PC-3 (cell line): ENCODE measurements around the gene TSPEAR. TPM values are rescaled to one million over a fixed set of nuclear protein-coding genes. Genes with fewer than 3 reads are reported as not detected.

Experiments used
- ATAC-seq: fragments of 200-7000 bp; cut with Tn5 transposase; 2 replicates; pipeline ENCODE4 v1.9.1; 2020; ENCODE audit warnings: mild to moderate bottlenecking, moderate library complexity
- BruUV-seq: library from RNA; stranded (reverse); fragments of 400-500 nt; replicated peaks from 2 replicates; lab custom pipeline; 2021; lab: Mats Ljungman, UMichigan
- CTCF ChIA-PET: fragments of 300-600 bp; sonication (Branson Sonifier 250); formaldehyde crosslinking; loops from one replicate; lab custom pipeline; 2022; ENCODE audit warnings: antibody characterized with exemption; lab: Charles Lee
- POLR2A ChIA-PET: fragments of 300-600 bp; sonication (Branson Sonifier 250); formaldehyde crosslinking; loops from one replicate; lab custom pipeline; 2022; ENCODE audit warnings: antibody characterized with exemption; ENCODE audit not compliant: unreplicated experiment; lab: Charles Lee
- DNase-seq: peaks from one replicate; pipeline ENCODE4 v3.0.0-alpha.2; 2015
- H2AFZ ChIP-seq: fragments of 300-600 bp; sonication (generic); 2 replicates; pipeline ENCODE4 v1.6.0; 2016; ENCODE audit warnings: antibody characterized with exemption, low read length
- H3F3A ChIP-seq: fragments of 300-600 bp; sonication (generic); one replicate; pipeline ENCODE4 v1.6.0; 2017; ENCODE audit warnings: antibody characterized with exemption, low read length, control low read depth, mild to moderate bottlenecking; ENCODE audit not compliant: unreplicated experiment
- H3K27ac ChIP-seq: fragments of 300-600 bp; sonication (generic); 2 replicates; pipeline ENCODE4 v1.5.1; 2016; ENCODE audit warnings: mild to moderate bottlenecking, low read length
- H3K27me3 ChIP-seq: fragments of 300-600 bp; sonication (generic); 2 replicates; pipeline ENCODE4 v1.6.1; 2016; ENCODE audit warnings: low read length, mixed read lengths
- H3K36me3 ChIP-seq: fragments of 300-600 bp; sonication (generic); 2 replicates; pipeline ENCODE4 v1.6.1; 2016; ENCODE audit warnings: low read depth, mixed run types, low read length, mixed read lengths
- H3K4me1 ChIP-seq: fragments of 300-600 bp; sonication (generic); 2 replicates; pipeline ENCODE4 v1.5.1; 2016; ENCODE audit warnings: low read length; ENCODE audit not compliant: insufficient read depth
- H3K4me2 ChIP-seq: fragments of 300-600 bp; sonication (generic); 2 replicates; pipeline ENCODE4 v1.6.0; 2016; ENCODE audit warnings: low read length
- H3K4me3 ChIP-seq: fragments of 300-600 bp; sonication (generic); 2 replicates; pipeline ENCODE4 v1.5.1; 2016; ENCODE audit warnings: mild to moderate bottlenecking, low read length, mixed read lengths
- H3K79me2 ChIP-seq: fragments of 300-600 bp; sonication (generic); 2 replicates; pipeline ENCODE4 v1.6.1; 2017; ENCODE audit warnings: low read length, mixed read lengths
- H3K9ac ChIP-seq: fragments of 300-600 bp; sonication (generic); 2 replicates; pipeline ENCODE4 v1.6.0; 2016; ENCODE audit warnings: mild to moderate bottlenecking, low read length
- H3K9me2 ChIP-seq: fragments of 300-600 bp; sonication (generic); replicated peaks from 2 replicates; pipeline ENCODE4 v1.6.1; 2016; ENCODE audit warnings: mixed run types, low read length, mixed read lengths
- H3K9me3 ChIP-seq: fragments of 300-600 bp; sonication (generic); 2 replicates; pipeline ENCODE4 v1.6.1; 2016; ENCODE audit warnings: low read length, mixed read lengths
- H4K20me1 ChIP-seq: fragments of 300-600 bp; sonication (generic); 2 replicates; pipeline ENCODE4 v1.6.1; 2016; ENCODE audit warnings: low read length, mixed read lengths
- EZH2 ChIP-seq: fragments of 300-600 bp; sonication (generic); IDR thresholded peaks from one replicate; pipeline ENCODE4 v1.6.1; 2017; ENCODE audit warnings: antibody characterized with exemption, mild to moderate bottlenecking, low read length; ENCODE audit not compliant: unreplicated experiment
- EZH2phosphoT487 ChIP-seq: fragments of 300-600 bp; sonication (generic); IDR thresholded peaks from 2 replicates; pipeline ENCODE4 v1.6.1; 2018; ENCODE audit warnings: mild to moderate bottlenecking, antibody characterized with exemption, low read length, borderline replicate concordance
- intact Hi-C: fragments of 100-400 bp; cut with micrococcal nuclease; formaldehyde crosslinking; loops from 2 replicates; pipeline ENCODE4 v1.9.0; 2023
- total RNA-seq: library from RNA; depleted of rRNA; stranded (reverse); fragments of >200 nt; gene quantifications from 2 replicates; pipeline ENCODE4 v1.2.3, GENCODE V29; 2014
- TF ChIP-seq, protein P1 (sequence below): fragments of 300-600 bp; sonication (generic); conservative IDR thresholded peaks from 2 replicates; pipeline ENCODE4 v1.5.1; 2017; ENCODE audit warnings: antibody characterized with exemption, low read depth, mild to moderate bottlenecking, low read length

TSPEAR gene
- total RNA-seq, 1 experiment from 2014 or later, result 2.1 TPM

DNA sequence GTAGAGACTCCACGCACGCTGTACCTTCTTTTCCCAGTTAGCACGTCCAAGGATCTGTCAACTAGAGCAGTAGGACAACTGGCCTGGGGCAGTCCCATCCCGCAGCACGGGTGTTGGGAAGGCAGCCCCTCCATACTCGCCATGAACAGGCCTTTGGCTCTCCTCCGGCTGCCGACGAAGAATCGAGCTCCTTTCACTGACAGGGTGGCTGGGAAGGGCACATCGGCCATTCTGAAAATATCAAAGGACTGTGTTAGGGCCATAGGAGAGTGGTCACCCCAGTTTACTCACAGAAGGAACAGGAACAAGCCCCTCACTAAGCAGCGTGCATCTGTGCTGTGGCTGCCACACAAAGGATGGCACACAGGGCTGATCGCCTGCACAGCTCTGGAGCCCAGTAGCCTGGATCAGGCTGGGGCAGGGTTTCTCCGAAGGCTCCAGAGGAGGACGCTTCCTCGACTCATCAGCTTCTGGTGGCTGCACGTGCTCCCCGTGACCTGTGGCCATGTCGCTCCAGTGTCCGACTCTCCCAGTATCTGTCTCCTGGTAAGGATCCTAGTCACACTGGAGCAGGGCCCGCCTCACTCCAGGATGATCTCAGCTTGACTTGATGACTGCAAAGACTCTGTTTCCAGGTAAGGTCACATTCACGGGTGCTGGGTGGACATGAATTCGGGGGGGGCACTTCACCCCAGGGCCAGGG, 180.3 kb downstream of the TSPEAR start:
- CTCF ChIA-PET, result no interaction called here
- POLR2A ChIA-PET, result no interaction called here
- H3K9me2 ChIP-seq, result no peaks in the 10 kb centered on the region
- H3K27me3 ChIP-seq, result no peaks in the 10 kb centered on the region
- H3K4me3 ChIP-seq, result no peak overlapping the region
- no peak overlapping the region for H2AFZ ChIP-seq
- no peak overlapping the region for H3K27ac ChIP-seq
- intact Hi-C loops, result no loop called here
- no peaks in the 10 kb centered on the region for H3F3A ChIP-seq
- no peak overlapping the region for H3K4me2 ChIP-seq
- ATAC-seq (no peak), DNase-seq (no peak)
- no peaks in the 10 kb centered on the region for H3K4me1 ChIP-seq
- H3K9me3 ChIP-seq, result no peaks in the 10 kb centered on the region
- no peaks in the 10 kb centered on the region for H4K20me1 ChIP-seq
- TF ChIP-seq EZH2 (no peak), EZH2phosphoT487 (no peak)
- TF ChIP-seq, protein P1, sequence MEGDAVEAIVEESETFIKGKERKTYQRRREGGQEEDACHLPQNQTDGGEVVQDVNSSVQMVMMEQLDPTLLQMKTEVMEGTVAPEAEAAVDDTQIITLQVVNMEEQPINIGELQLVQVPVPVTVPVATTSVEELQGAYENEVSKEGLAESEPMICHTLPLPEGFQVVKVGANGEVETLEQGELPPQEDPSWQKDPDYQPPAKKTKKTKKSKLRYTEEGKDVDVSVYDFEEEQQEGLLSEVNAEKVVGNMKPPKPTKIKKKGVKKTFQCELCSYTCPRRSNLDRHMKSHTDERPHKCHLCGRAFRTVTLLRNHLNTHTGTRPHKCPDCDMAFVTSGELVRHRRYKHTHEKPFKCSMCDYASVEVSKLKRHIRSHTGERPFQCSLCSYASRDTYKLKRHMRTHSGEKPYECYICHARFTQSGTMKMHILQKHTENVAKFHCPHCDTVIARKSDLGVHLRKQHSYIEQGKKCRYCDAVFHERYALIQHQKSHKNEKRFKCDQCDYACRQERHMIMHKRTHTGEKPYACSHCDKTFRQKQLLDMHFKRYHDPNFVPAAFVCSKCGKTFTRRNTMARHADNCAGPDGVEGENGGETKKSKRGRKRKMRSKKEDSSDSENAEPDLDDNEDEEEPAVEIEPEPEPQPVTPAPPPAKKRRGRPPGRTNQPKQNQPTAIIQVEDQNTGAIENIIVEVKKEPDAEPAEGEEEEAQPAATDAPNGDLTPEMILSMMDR, result no peak
- no peak overlapping the region for H3K9ac ChIP-seq
- no peaks in the 10 kb centered on the region for H3K36me3 ChIP-seq
- BruUV-seq, result no TSS peak
- no peaks in the 10 kb centered on the region for H3K79me2 ChIP-seq

DNA sequence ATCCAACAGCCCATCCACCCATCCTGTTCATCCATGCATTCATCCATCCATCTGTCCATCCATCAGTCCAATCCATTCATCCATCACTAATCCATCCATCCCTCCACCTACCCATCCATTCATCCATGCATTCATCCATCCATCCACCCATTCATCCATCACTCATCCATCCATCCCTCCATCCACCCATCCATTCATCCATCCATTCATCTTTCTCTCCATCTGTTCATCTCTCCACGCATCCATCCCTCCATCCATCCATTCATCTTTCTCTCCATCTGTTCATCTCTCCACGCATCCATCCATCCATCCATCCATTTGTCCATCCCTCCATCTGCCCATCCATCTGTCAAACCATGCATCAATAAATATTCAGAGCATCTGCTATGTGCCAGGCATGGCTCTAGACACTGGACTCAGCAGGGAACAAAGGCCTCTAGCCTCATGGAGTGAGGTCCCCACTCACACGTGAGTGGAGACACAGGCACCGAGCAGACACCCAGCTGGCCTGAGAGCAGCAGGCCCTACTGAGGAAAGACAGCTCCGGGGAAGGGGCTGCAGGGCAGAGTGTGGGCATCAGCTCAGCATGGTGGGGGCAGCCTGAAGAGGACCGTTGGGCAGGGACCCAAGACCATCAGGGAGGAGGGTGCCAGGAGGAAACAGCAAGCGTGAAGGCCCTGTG, 181.0 kb downstream of the TSPEAR start:
- H3K4me2 ChIP-seq, result no peak overlapping the region
- no peaks in the 10 kb centered on the region for H3K9me2 ChIP-seq
- no peak overlapping the region for H3K27ac ChIP-seq
- no peak overlapping the region for H3K4me3 ChIP-seq
- H3K9me3 ChIP-seq, result no peaks in the 10 kb centered on the region
- ChIA-PET POLR2A (no interaction called here), CTCF (no interaction called here)
- H3K36me3 ChIP-seq, result no peaks in the 10 kb centered on the region; the same call in 1 of the 2 replicates
- no peaks in the 10 kb centered on the region for H3F3A ChIP-seq
- no peaks in the 10 kb centered on the region for H3K79me2 ChIP-seq
- no peaks in the 10 kb centered on the region for H4K20me1 ChIP-seq
- H3K27me3 ChIP-seq, result no peaks in the 10 kb centered on the region
- ATAC-seq (no peak), DNase-seq (no peak)
- no peak for TF ChIP-seq EZH2
- no peak for TF ChIP-seq EZH2phosphoT487
- TF ChIP-seq, protein P1, result no peak
- intact Hi-C loops, result no loop called here
- H2AFZ ChIP-seq, result no peak overlapping the region
- no TSS peak for BruUV-seq
- no peak overlapping the region for H3K9ac ChIP-seq
- no peaks in the 10 kb centered on the region for H3K4me1 ChIP-seq
